ENCODE results near the gene CCL21. TPM values are rescaled to one million over a fixed set of nuclear protein-coding genes. Genes with fewer than 3 reads are reported as not detected.

The CCL21 gene
- total and polyA plus RNA-seq, 2 of the 8 experiments (the other 6 are each of a cell fraction or from before 2014, with no cell fraction given): not detected

GRCh38 chr9:34688329-34689115, 21.4 kb downstream of the CCL21 start:
- peaks cover 0 to 3% (median 1%) of the 10 kb centered on the region in 4 experiments; a peak in 2 of 7 replicates for H3K4me1 ChIP-seq (replicated peaks in 1 of 4; ENCODE audit: control insufficient read depth in 3 of 4, insufficient read depth in 4 of 4, low read length in 3 of 4)
- POLR2A ChIA-PET (ENCODE audit: partially characterized antibody): no interaction called here

More at GRCh38 chr9:34688329-34689115, 21.4 kb downstream of the CCL21 start:
- FAIRE-seq: no peak
- Histone ChIP-seq H4K8ac (ENCODE audit: extremely low read depth, insufficient read depth, low read length) (no peak overlapping the region), H2BK20ac (ENCODE audit: low read length) (no peak overlapping the region), H3K14ac (ENCODE audit: insufficient read length) (no peak overlapping the region), H3K79me1 (ENCODE audit: low read depth, low read length) (no peaks in the 10 kb centered on the region), H3K36me3 (ENCODE audit: control insufficient read depth in 2 of 4, insufficient read depth in 4 of 4, low read length in 3 of 4) (no peaks in the 10 kb centered on the region), H3K27me3 (replicated peaks in 1 of 4; ENCODE audit: control insufficient read depth in 3 of 4, extremely low read depth in 1 of 4, insufficient read depth in 3 of 4, low read length in 3 of 4) (no peaks in the 10 kb centered on the region), H3K4me2 (ENCODE audit: insufficient read depth in 1 of 2, low read depth in 2 of 2, low read length in 2 of 2) (no peak overlapping the region), H3K9ac (replicated peaks in 1 of 4; ENCODE audit: extremely low read depth in 1 of 4, low read depth in 3 of 4, low read length in 3 of 4) (no peak overlapping the region), H3K4me3 (ENCODE audit: extremely low read depth in 1 of 4, insufficient read depth in 2 of 4, low read depth in 3 of 4, low read length in 4 of 4) (no peak overlapping the region), H4K91ac (replicated peaks; ENCODE audit: insufficient read length, low read length) (no peak overlapping the region), H2BK15ac (ENCODE audit: low read length) (0 out of 2 replicates have a peak overlapping the region, but pooled peaks have one; percentile 63), H2BK12ac (ENCODE audit: low read depth, low read length) (0 out of 2 replicates have a peak overlapping the region, but pooled peaks have one; percentile 19), H3K4ac (replicated peaks; ENCODE audit: insufficient read length, low read depth, low read length) (no peak overlapping the region), H3K56ac (replicated peaks; ENCODE audit: insufficient read length, low read depth, low read length) (no peak overlapping the region), H3K9me3 (ENCODE audit: insufficient read depth in 2 of 2, low read depth in 1 of 2, low read length in 1 of 2) (no peaks in the 10 kb centered on the region), H2AFZ (ENCODE audit: low read length) (no peak overlapping the region), H3K23ac (ENCODE audit: insufficient read length) (no peak overlapping the region), H4K5ac (ENCODE audit: insufficient read length, low read depth, low read length) (no peak overlapping the region), H3K27ac (ENCODE audit: low read depth, low read length) (no peak overlapping the region), H3K23me2 (ENCODE audit: low read depth, low read length) (no peaks in the 10 kb centered on the region; the same call in 1 of the 2 replicates), H3K79me2 (ENCODE audit: control insufficient read depth in 1 of 2, insufficient read depth in 2 of 2, low read length in 2 of 2) (no peaks in the 10 kb centered on the region), H4K20me1 (replicated peaks in 1 of 2; ENCODE audit: control insufficient read depth in 1 of 2, insufficient read depth in 2 of 2, low read length in 2 of 2) (no peaks in the 10 kb centered on the region), H2BK5ac (ENCODE audit: low read depth, low read length) (no peak overlapping the region), H2AK5ac (ENCODE audit: low read depth, low read length) (no peak overlapping the region), H3K18ac (ENCODE audit: extremely low read depth, low read length) (no peak overlapping the region), H2BK120ac (replicated peaks; ENCODE audit: low read depth, low read length) (no peak overlapping the region)
- 88% methylated on average over 5 of the region's 5 CpGs; no CpG with 5 or more reads in 1 of the 2 experiments for WGBS, 2 experiments (ENCODE audit: extremely low coverage in 1 of 2, insufficient coverage in 1 of 2, insufficient read length in 1 of 2, insufficient replicate concordance in 2 of 2, low coverage in 1 of 2, low lambda C conversion rate in 2 of 2, missing lambda C conversion rate in 1 of 2)
- TF ChIP-seq E2F6 (IDR thresholded peaks at IDR 0.05) (no peak), RFX5 (IDR thresholded peaks at IDR 0.05; ENCODE audit: borderline replicate concordance, low read depth, low read length) (no peak), GTF2F1 (IDR thresholded peaks at IDR 0.05; ENCODE audit: borderline replicate concordance, low read depth, low read length) (no peak), POLR2A (IDR thresholded peaks at IDR 0.05; ENCODE audit: control extremely low read depth in 1 of 2, low read depth in 2 of 2, low read length in 2 of 2) (no peak), JUN (IDR thresholded peaks at IDR 0.05; ENCODE audit: low read depth, low read length) (no peak)
- CTCF ChIA-PET (ENCODE audit: partially characterized antibody): interaction anchor here (1.7 to 12.6 kb wide), 3 partner anchors 13 kb away, joined by 8 to 147 read pairs (median 39); no protein-coding TSS in a partner anchor
- no peak for DNase-seq (ENCODE audit: low read depth in 1 of 2, low spot score in 2 of 2)

Data from H1 (cell line).